NCI-H187 (cell line): ENCODE data around the gene NASP.

Experiments
- DNase-seq, 2 experiments: peaks; one replicate each; lab custom pipeline; 2025; lab: John Stamatoyannopoulos, UW

Gene NASP

GRCh38 chr1:45667321-45668111 lies 83.7 kb downstream of the NASP start:
- no peak for DNase-seq
